Hepatic stellate cell (primary cell): ENCODE measurements around the gene SPATA13.
"Not testable (repeated sequence)": the region's sequence is repeated elsewhere in the genome, so short reads cannot be mapped to it uniquely, and the experiment has no call there.

ENCODE experiments used
- DNase-seq: peaks from one replicate; pipeline ENCODE4 v3.0.0; 2011; ENCODE audit warnings: low spot score

SPATA13 gene

DNA sequence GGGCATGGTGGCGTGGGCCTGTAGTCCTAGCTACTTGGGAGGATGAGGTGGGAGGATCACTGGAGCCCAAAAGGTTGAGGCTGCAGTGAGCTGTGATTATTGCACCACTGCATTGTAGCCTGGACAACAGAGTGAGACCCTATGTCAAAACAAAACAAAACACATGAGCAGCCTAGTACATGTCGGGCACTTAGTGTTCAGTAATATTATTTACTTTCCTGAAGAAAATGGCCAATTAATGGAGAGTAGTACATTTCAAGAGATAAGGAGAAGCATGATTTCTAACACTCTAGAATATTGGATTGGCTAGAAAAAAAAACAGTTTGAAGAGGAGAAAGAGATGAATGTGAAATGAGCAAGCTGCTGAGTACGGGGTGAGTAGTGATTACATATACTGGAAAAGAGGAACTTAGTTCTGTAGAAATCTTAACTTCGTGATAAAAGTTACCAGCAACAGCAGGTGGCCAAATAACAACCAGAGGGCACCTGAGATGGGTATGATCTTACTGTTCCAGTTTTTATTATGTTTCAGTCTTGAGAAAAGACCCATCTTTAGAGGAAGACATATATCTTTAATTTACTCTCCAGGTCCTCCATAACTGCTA, 36.2 kb downstream of the SPATA13 start:
- no peak for DNase-seq

DNA sequence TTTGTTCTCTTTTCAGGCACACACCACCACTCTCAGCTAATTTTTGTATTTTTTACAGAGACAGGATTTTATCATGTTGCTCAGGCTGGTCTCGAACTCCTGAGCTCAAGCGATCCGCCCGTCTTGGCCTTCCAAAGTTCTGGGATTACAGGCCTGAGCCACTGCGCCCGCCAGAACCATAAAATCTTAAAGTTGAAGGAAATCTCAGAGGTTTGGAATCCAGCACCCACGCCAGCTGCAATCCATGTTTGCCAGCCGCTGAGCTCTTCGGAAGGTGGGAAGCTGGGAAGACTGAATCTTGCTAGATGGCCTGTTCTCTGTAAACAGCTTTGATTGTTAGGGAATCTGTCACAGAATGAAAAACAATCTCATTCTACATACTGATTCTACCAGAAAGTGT, 38.5 kb downstream of the SPATA13 start:
- DNase-seq = no peak

- no peak for DNase-seq
These were observed 41.7 kb downstream of the SPATA13 start for GRCh38 chr13:24202215-24202614.

DNA sequence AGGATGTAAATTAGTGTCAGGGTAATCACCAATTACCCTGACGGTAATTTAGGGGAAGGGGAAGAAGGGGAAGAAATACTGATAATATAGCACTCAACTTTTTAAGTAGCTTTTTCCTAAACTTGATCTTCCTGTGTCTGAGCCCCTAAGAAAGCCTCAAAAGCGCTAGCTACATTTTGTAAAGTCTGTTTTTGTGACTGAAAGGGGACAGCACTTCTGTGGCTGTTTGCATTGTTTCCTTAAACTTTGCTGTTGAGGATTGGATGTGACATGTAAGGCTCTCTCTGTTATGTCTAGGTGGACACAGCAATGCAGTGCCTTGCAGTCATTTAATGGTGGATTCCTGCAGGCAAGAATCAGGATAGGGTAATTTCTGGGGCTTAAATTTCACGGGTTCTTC, 42.8 kb downstream of the SPATA13 start:
- no peak for DNase-seq

GRCh38 chr13:24203811-24204210, 43.3 kb downstream of the SPATA13 start:
- DNase-seq = no peak

GRCh38 chr13:24205076-24205475, 44.6 kb downstream of the SPATA13 start:
- DNase-seq = not testable (repeated sequence)

DNA sequence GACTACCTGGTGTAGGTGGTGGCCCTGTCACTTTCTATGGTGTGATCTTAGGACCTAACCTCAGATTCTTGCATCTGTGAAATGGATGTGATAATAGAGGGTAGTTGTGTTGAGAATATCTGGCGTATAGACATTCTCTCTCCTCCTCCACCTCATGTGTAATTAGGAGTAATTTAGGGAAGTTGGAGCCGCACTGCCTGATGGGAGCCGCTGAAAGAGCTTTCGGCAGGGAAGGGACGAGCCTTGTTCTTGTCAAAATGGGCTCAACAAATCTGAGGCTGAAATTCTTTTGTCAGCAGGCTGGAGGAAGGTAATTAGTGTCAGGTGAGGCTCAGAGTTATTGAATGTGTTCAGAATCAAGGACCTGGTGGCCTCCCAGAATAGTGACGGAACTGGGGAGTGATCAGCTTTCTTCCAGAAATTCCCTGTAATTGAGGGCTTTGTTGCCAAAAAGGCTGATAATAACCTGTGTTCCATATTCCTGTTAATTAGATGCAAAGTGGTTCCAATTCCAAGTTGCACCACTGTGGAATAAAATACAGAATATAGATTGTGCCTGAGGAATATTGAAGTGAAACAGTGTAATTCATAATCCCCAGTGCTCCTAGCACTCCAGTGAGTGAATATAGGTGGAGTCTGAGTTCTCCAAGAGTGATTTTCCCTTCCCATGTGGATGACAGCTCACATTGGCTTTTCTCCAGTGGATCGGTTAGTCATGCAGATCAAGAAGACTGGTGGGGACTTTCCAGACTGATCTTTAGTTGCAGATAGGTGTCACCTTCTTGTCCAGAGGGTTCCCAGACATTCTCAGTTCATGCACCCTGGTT, 47.5 kb downstream of the SPATA13 start:
- peak; percentile 64 for DNase-seq

GRCh38 chr13:24209138-24209537, 48.6 kb downstream of the SPATA13 start:
- no peak for DNase-seq

GRCh38 chr13:24212254-24212653, 51.7 kb downstream of the SPATA13 start:
- DNase-seq = no peak

DNA sequence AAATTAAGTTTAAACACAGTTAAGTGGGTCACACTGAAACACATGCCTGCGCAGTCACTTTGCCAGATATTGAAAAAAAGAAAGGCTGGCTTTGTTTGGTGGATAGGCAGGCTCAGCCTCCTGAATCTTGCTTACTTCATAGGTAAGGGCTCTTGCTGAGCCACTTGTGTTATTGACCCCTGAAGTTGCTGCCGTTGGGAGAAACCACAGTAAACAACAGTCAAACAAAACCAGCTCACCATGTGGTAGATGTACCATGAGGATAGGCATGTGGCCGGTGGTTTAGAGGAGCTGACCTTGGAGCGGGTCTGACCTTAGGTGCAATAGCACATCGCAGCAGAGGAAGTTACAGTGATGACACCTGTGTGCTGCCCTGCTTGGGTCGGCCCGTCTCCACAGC, 52.2 kb downstream of the SPATA13 start:
- DNase-seq = no peak

- DNase-seq = no peak
These were observed 53.4 kb downstream of the SPATA13 start for GRCh38 chr13:24213932-24214331.

DNA sequence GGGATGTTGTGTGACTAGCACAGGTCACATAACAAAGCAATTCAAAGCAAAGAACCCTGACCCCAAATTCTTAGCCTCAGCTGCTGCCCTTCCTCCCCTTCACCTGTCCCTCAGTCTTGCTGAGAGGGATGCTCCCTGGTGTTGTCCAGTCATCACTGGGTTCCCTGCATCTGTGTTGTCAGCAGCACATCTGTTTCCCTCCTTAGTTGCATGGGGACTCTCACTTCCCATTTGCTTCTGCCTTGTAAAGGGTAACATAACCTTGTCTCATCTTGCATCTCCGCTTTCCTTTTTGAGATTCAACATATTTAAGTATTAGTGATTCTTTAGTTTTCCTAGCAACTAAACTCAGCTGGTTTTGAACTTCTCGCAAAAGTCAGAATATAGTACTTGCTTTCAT, 54.0 kb downstream of the SPATA13 start:
- no peak for DNase-seq

DNA sequence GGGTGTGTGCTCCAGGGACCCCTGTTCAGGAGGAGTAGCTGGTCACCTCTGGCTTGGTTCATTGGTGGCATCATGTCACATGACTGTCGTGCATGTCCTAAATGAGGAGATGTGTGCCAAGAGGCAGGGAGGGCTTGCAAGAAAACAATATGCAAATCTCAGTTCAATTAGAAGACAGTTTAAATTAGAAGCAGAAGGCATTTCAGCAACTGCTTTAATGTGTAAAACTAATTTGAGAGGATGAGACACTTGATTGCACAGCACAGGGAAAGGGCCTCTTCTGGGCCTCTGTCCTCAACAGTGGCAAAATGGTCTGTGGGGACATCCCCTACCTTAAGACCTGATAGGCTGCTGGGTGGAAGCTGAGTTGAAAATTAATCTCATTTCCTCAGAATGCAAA, 54.6 kb downstream of the SPATA13 start:
- DNase-seq = no peak

DNA sequence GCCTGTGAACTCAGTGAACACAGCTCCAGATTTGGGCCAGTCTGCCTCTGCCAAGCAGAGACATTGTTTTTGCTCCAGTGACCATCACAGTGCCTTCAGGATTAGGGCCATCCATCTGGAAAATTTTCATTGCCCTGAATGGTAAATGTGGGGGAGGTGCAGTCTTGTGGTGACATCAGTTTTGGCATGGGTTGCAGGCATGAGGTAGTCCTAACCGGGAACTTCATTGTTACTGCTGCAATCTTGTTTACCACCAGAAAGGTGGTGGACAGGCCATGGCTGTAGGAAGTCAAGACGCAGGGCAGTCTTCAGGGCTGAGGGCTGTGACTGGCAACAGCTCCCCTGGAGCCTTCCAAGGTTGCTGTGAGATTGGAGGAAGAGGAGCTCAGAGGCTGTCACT, 55.2 kb downstream of the SPATA13 start:
- no peak for DNase-seq

DNA sequence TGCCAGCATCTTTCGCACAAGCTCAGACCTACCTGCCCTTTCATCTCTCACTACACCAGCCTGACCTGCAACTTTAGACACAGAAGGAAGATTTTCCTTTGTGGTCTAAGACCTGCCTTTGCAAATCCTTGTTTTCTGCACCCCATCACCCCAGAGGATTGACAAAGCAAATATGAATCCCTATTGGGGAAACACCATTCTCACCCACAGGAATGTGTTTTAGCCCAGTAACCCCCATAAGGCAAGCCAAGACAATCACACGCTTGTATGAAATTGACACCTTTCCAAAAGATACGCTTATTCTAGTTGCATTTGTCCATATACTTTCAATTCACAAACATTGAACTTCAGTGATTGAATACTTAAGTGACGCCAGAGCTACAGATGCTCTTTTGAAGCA, 55.7 kb downstream of the SPATA13 start:
- DNase-seq = no peak

- not testable (repeated sequence) for DNase-seq
These were observed 56.3 kb downstream of the SPATA13 start for GRCh38 chr13:24216779-24217178.

DNA sequence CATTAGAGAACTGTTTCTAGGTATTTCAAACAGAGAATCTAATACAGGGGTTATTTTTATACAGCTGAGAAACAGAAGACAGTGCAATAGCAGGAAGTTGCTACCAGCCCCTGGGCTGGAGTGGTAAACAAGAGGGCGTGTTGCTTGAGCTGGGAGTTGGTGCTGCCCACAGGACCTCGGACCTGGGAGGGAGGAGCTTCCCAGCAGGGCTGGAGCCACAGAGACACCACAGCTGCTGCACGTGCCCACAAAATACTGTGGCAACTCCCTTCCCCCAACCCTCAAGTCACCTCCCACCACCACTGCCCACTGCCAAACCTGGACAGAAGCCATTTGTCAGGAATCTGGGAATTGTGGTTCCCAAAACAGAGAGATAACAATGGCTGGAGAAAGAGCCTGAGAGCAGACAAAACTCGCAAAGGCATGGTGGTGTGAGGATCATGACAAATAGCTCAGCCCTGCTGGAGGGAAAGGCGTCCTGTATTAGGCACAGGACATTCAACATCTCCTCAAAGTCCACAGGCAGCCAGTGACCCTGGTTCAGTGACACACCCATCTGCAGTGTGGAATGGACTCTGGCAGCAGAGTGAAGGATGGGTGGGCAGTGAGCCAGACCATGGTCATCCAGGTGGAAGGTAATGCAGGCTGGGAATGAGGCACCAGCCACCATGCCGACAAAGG, 57.2 kb downstream of the SPATA13 start:
- no peak for DNase-seq

DNA sequence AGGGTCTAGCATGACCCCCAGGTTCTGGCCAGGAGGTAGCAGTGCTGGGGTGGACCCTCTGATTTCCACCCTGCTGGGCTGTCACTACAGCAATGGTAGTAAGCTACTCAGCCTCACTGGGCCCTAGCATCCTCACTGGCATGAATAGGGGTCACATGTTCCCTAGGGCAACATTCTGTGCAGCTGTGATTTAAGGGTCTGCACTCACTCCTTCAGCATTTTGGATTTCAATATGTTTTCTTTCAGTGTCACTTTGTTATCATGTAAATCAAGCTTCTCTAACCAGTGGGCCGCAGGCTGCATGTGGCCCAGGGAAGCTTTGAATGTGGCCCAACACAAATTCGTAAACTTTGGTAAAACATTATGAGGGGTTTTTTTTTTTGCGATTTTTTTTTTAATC, 57.8 kb downstream of the SPATA13 start:
- DNase-seq = no peak

DNA sequence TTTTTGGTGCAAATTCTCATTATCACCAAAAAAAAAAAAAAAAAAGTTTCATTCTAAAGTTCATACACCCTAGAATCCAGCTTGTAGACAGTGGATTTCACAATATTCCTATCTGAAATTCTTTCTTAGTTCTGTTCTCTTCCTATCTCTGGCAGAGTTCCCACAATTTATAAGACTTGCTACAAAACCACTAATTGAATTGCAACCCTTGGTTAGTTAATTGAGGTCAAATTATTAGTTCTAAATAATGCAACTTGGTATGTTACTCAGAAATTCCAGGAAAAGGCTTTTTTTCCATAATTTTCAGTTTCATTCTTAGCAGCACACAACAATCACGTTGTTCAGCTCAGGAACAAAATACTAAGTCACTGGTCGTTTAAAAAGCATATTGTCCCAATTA, 58.5 kb downstream of the SPATA13 start:
- no peak for DNase-seq

DNA sequence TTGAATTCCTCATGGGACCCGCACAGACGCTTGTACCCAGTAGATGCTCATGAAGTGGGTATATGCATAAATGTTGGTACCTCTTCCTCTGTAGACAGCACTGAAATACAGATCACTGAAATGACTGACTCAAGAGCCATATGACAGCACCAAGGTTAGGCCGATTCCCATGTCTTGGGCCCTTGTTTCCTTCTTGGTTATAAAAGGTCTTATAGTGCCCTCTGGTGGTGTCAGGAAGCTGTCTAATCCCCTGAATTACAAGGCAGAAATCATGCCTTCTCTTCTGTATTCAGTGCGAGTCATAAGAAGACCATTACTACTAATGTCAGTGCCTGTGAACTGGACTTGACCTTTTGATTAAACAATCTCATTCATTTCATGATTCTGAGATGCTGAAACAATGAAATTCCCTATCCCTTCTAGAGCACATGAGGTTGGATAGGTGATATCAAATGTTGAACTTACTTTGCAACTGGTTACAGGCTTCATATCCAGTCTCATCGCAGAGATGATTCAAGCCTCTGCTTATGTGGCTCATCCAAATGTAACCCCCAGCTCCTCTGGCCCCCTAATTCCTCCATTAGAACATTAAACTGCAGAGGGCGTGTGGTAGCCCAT, 59.7 kb downstream of the SPATA13 start:
- DNase-seq = peak; percentile 74

DNA sequence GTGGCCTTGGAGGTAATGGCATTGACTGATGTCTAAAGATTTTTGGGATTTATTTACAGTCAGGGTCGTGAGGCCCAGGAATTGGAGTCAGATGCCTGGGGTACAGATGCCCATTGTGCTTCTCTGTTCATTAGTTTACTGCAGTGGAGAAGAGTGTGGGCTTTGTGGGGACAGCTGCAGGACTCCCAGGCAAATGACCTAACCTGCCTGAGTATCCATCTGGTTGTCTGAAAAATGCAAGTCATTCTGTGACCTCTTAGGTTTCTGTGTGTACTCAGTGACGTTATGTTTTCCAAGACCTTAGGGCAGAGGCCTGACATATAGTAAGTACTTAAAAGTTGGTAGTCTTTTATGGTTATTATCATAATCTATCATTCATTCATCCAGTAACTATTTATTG, 60.5 kb downstream of the SPATA13 start:
- no peak for DNase-seq

- DNase-seq = no peak
These were observed 62.2 kb downstream of the SPATA13 start for GRCh38 chr13:24222756-24223155.
